Endothelial cell of umbilical vein (primary cell): Measurements from ENCODE around the gene ZBTB7C.

Source experiments
- CTCF ChIP-seq, 2 donors: IDR thresholded peaks; 1 replicate in 1 of 2; 2 replicates in 1 of 2; pipeline ENCODE4 v1.5.1; 2011; ENCODE audit warnings: low read length in 2 of 2, mild to moderate bottlenecking in 2 of 2, moderate library complexity in 2 of 2, control low read depth in 1 of 2, inconsistent platforms in 1 of 2, low read depth in 1 of 2; ENCODE audit not compliant: insufficient read depth in 1 of 2; ENCODE audit errors: extremely low read depth in 1 of 2
- EZH2 ChIP-seq: IDR thresholded peaks from 2 replicates; pipeline ENCODE4 v1.6.1; 2012; ENCODE audit warnings: borderline replicate concordance, low read depth, mild to moderate bottlenecking, moderate library complexity, low read length, inconsistent platforms; ENCODE audit not compliant: severe bottlenecking
- GATA2 ChIP-seq: IDR thresholded peaks from 2 replicates; pipeline ENCODE4 v1.7.0; 2011; ENCODE audit warnings: low read depth, mild to moderate bottlenecking, moderate library complexity, mixed read lengths, low read length; ENCODE audit not compliant: insufficient read length, insufficient read depth
- JUN ChIP-seq: IDR thresholded peaks from 2 replicates; pipeline ENCODE4 v1.6.1; 2011; ENCODE audit warnings: borderline replicate concordance, low read depth; ENCODE audit not compliant: insufficient read length, insufficient read depth
- MAX ChIP-seq: IDR thresholded peaks from 2 replicates; pipeline ENCODE4 v1.6.1; 2011; ENCODE audit not compliant: insufficient read depth, insufficient read length
- MYC ChIP-seq: IDR thresholded peaks from one replicate; pipeline ENCODE4 v1.6.1; 2011; ENCODE audit warnings: mild to moderate bottlenecking, low read depth, low read length
- POLR2A ChIP-seq: IDR thresholded peaks from 2 replicates; pipeline ENCODE4 v1.6.1; 2012; ENCODE audit warnings: low read depth, mild to moderate bottlenecking, control low read depth, low read length
- POLR2AphosphoS5 ChIP-seq: IDR thresholded peaks from 2 replicates; pipeline ENCODE4 v1.6.1; 2012; ENCODE audit warnings: low read depth, mild to moderate bottlenecking, control low read depth, low read length, moderate library complexity; ENCODE audit not compliant: insufficient read depth

DNA sequence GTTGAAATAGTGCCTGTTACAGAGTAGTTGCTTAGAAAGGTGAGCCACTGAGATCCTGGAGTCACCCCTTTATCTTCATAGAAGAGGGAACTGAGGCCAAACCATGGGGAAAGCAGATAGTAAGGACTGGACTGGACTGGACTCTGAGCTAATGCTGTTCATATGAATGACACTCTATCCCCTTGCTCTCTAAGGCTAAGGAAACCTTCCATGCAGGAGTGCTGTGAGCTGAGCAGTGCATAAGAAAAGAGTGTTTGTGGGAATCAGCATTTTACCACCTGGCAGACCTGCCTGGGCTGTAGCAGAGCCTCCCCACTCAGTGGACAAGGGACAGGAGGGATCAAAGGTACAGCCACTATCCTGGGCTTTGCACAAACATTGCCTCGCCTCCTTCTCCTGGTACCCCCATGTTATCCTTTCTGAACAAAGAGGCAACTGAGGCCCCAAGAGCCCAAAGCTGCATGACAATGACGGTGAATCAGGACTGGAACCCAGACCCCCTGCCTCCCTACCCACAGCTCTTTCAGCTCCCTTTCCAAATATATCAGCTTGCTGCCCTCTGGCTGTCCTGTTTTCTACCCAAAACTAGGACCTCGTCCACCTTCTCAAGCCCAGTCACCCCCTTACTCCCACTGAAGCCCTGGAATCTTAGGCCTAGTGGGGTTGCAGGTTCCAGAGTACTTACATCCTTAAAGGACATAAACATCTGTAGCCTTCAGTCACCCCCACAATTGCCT lies 227.9 kb downstream of the ZBTB7C start:
- TF ChIP-seq POLR2A (no peak), CTCF (IDR thresholded peaks at IDR 0.05; ENCODE audit: extremely low read depth in 1 of 2, insufficient read depth in 1 of 2, low read depth in 1 of 2, low read length in 2 of 2) (no peak), POLR2AphosphoS5 (no peak), EZH2 (no peak), MYC (no peak), MAX (no peak), JUN (no peak), GATA2 (no peak)
